GM10847 (cell line): ENCODE results near the gene CYLC1.

Source experiments
- POLR2A ChIP-seq: IDR thresholded peaks from 2 replicates; pipeline ENCODE4 v1.6.1; 2011; ENCODE audit not compliant: insufficient read length; ENCODE audit errors: extremely low read depth

CYLC1 gene, protein sequence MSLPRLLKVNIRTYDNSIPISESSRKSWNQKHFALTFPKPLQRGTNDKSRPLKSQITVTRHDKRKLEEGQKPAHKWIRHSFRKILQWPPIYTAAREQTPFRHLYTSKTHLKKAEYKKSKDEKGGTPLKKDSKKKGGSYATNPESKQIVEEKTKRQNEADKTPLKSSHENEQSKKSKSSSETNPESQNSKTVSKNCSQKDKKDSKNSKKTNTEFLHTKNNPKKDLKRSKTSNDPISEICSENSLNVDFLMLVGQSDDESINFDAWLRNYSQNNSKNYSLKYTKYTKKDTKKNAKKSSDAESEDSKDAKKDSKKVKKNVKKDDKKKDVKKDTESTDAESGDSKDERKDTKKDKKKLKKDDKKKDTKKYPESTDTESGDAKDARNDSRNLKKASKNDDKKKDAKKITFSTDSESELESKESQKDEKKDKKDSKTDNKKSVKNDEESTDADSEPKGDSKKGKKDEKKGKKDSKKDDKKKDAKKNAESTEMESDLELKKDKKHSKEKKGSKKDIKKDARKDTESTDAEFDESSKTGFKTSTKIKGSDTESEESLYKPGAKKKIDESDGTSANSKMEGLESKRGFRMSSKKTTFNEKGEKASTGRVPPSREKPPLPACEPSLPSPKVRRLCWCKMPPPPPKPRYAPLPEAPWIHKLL

DNA sequence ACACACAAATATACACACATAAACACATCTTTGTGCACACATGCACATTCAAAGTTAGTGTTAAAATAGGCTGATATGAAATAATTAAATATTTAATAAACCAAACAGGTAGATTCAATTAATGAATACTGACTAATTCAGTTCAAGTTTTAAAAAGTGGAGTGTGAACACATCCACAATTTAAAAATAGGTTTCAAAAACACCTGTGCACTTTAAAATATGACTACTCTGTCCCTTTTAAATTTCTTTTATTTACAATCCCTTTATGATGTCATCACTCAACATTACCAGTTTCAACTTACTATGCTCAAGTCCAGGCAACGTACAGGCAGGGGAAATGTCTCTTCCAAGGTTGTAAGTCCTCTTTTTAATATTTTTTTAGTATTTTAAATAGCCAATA is at the start of gene CYLC1:
TSS of gene CYLC1 (plus strand) at position 301 of the 400 bp plus-strand sequence. CDS start at position 338, 37 bp downstream.
- TF ChIP-seq POLR2A: no peak

DNA sequence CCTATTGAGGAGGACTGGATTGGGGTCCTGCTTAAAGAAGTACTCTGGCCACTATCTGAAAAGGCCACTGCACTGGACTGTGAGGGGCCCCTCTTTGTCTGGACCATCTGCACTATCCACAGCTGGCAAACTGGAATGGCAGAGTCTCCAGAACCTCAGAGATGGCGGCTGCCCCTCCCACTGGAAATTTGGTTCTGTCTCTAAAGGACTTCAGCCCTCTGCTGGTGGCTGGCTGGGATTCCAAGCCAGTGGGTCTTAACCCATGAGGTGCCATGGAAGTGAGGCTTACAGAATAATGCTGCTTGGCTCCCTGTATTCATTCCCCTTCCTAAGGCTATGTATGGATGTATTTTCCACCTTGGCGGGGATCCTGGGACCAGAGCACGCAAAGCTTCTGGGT is 41.6 kb upstream of the CYLC1 start:
- no peak for TF ChIP-seq POLR2A

DNA sequence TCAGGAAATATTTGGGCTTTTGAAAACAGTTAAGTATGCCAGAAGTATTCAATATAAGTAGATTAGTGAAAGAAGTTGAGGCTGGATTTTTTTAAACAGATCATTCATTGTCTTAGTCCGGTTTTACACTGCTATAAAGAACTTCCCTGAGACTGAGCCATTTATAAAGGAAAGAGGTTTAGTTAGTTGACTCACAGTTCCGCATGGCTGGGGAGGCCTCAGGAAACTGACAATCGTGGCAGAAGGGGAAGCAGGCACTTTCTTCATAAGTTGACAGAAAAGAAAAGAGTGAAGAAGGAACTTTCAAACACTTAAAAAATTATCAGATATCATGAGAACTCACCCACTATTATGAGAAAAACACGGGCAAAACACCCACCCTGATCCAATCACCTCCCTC is 31.1 kb upstream of the CYLC1 start:
- TF ChIP-seq POLR2A: no peak

DNA sequence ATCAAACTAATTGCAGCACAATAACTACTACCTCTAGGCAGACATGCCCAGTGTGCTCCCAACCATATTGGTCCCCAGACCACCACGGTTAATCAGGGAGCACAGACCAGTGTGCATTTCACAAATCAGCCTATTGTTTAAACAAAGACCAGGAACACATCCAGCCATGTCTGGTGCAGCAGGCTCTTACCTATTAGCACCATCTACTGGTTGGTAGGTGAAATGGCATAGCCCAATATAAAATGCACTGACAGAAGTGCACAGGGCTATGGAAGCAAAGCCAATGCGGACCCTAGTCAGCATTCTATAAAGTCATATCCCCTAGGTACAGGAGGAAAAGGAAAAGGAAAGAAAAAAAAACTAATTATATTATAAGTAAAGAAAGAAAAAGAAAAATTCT is 15.5 kb upstream of the CYLC1 start:
- no peak for TF ChIP-seq POLR2A

DNA sequence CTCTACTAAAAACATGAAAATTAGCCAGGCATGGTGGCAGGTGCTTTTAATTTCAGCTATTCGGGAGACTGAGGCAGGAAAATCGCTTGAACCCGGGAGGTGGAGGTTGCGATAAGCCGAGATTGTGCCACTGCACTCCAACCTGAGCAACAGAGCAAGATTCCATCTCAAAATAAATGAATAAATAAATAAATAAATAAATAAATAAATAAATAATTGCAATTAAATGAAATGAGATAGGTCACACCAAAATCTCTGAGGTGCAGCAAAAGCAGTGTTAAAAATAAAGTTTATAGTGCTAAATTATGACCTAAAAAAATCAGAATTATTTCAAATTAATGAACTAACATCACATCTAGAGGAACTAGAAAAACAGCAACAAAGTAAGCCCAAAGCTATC is 13.6 kb upstream of the CYLC1 start:
- no peak for TF ChIP-seq POLR2A

DNA sequence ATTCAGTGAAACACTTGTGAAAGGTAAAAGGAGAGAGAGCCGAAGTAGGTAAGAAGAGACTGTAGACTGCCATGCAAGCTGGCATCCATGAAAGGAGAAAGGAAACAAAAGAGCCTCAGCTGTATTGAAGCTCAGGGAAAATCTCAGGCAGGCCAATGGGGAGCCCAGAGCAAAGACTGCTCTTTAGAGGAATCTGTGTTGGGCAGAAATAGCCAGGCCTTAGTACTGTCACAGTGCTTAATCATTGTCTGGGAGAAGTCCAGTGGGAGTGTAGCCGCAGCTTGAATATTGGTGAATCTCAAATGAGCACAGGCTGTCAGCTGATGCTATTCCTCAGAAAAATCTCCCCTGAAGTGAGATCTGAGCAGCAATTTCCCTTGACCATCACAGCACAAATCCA is 27.6 kb downstream of the CYLC1 start:
- TF ChIP-seq POLR2A: no peak

DNA sequence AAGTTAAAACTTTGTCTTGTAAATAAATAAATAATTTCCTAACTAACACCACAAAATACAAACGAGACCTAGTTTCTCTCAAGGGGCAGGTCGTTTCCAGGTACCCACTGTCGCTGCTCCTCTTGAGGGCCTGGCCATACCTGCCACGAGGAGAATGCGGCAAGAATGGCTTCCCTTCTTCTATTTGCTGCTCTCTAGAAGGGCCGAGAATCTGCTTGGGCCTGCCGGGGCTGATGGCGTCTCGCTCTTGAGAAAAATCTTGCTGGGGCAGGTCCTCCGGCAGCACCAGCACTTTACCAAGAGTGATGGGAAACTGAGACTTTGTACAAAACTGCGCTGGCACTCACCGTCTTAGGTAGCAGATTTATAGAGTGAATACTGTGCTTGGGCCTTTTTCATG is 31.5 kb downstream of the CYLC1 start:
- no peak for TF ChIP-seq POLR2A

DNA sequence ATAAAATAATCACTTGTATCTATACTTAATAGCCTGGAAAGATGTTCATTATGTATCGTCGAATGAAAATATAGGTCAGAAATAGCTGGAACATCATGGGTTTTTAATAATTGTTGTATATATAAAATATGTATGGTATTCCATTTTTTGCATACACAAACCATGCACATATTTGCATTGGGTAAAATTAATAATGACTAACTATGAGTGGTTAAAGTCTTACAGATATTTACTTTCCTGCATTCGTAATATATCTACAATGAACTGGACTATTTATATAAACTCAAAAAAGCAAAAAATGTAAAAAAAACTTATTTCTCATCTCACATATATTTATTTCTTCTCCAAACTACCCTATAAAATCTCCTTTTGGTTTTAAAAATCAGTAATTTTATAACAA is 46.0 kb downstream of the CYLC1 start:
- TF ChIP-seq POLR2A: no peak

DNA sequence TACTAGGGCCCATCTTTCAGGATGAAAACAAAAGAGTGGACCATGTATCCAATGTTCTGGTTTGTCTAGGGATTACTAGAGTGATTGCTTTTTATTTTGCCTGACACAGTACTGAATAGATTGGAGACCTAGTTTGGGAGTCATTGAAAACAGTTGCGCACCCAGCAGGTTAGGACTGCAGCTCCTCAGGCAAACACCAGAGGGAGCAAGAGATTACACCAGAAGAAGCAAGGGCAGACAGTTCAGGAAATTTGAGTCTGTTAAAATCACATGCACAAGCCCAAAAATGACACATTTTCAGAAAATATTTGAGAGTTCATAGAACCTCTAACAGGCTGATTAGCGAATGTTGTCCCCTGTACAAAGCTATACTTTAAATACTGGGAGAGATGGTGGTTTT is 55.6 kb downstream of the CYLC1 start:
- no peak for TF ChIP-seq POLR2A

DNA sequence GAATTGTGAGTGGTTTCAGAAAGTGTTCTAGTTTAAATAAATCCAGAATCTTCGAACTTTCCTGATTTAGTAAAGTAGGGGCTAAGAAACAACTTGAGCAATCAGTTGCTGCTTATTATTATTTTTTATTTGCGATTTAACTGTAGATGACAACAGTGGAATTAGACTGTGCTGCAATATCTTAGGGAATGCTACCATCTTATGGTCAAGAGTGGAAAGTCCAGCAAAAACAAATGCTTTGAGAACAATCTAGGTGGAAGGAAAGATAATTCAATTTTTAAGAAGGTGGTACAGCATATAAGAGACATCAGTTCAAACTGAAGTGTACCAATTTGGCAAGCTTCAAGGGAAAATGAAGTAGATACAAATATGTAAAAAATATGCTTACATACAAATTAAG is 73.3 kb downstream of the CYLC1 start:
- TF ChIP-seq POLR2A: no peak
